Stimulated activated naive CD8-positive, alpha-beta T cell treated with anti-CD3 and anti-CD28 coated beads, Interleukin-15, Interleukin-2, amounts not matched to agents 100 ng/mL and 50 ng/mL, for 24 hours (primary cell): ENCODE data around the gene SPATA9.

Experiments used
- H3K27ac Mint-ChIP-seq: one replicate; pipeline ENCODE4 v1.8.0; 2021; ENCODE audit warnings: mild to moderate bottlenecking, mixed read lengths
- H3K27me3 Mint-ChIP-seq: one replicate; pipeline ENCODE4 v1.8.0; 2021; ENCODE audit warnings: mixed read lengths
- H3K36me3 Mint-ChIP-seq: one replicate; pipeline ENCODE4 v1.8.0; 2021; ENCODE audit warnings: low read depth, mixed read lengths
- H3K4me1 Mint-ChIP-seq: one replicate; pipeline ENCODE4 v1.8.0; 2021; ENCODE audit warnings: low read depth, mixed read lengths
- H3K4me3 Mint-ChIP-seq: one replicate; pipeline ENCODE4 v1.8.0; 2021; ENCODE audit warnings: mild to moderate bottlenecking, mixed read lengths
- H3K9me3 Mint-ChIP-seq: one replicate; pipeline ENCODE4 v1.8.0; 2021; ENCODE audit warnings: mixed read lengths

Gene SPATA9, protein sequence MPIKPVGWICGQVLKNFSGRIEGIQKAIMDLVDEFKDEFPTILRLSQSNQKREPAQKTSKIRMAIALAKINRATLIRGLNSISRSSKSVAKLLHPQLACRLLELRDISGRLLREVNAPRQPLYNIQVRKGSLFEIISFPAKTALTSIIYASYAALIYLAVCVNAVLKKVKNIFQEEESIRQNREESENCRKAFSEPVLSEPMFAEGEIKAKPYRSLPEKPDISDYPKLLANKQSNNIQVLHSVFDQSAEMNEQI

DNA sequence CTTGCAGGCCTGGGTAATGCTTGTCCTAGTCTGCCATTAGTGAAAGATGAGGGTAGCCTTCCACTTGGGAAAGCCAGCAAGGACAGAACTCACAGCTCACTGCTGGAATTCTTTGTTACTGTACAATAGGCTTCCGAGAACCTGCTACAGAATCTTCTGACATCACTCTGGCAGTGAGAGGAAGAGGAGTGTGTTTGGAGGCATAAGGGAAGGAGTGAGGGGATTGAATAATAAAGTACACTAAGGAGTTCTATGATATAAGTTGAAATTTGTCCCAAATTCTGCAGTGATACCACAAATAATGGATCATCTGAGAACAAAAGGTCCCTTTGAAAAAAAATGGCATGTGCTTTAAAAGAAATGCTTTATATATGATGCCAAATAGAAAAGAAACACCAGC lies at the start of gene SPATA9:
SPATA9 (minus strand) TSS at position 101 of the 400 bp plus-strand sequence. CDS start 137 bp downstream, outside the sequence.
- Mint-ChIP-seq H3K27me3 (peaks cover 28% of the 10 kb centered on the region), H3K27ac (no peak within 1 kb of the TSS), H3K4me3 (no peak within 1 kb of the TSS), H3K9me3 (no peaks in the 10 kb centered on the region), H3K4me1 (no peaks in the 10 kb centered on the region), H3K36me3 (no peaks in the 10 kb centered on the region)

DNA sequence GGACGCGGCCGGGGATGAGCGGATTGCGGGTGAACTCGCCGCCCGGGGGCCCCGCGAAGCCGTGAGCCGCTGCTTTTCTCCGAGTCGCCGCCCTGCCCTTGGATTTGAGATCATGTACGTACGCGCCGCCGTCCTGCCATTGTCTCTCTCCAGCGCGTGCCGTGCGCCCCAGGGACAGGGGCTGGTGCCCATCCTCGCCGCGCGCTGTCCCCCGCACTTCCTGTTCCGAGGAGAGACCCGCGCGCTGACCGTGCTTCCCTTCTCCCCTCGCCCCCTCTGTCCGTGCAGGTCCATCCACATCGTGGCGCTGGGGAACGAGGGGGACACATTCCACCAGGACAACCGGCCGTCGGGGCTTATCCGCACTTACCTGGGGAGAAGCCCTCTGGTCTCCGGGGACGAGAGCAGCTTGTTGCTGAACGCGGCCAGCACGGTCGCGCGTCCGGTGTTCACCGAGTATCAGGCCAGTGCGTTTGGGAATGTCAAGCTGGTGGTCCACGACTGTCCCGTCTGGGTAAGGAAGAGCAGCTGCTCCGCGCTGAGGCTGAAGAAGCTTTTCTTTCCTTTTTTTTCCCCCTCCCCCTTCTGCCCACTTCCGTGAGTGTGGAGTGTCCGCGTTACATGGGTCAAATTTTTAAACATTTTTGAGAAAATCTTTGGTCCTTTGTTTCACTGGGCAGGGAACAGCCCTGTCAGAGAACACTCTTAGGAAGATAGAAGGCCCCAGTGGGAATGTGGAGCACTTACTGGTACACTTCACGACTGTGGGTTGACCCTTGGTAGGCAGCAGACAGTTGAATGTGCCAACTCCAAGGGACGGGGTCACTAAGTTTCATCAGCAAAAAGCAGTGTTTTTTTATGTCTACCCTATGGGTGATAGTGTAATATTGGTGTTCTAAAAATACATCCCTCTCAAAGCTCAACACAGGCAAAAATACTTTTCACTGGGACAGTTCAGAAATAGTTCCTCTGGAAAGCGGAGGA lies 49.1 kb upstream of the SPATA9 start:
- Mint-ChIP-seq H3K36me3 (no peaks in the 10 kb centered on the region), H3K27ac (peak overlapping the region; percentile 65), H3K4me1 (peaks cover 35% of the 10 kb centered on the region), H3K4me3 (peak overlapping the region; percentile 82), H3K27me3 (peaks cover 59% of the 10 kb centered on the region), H3K9me3 (no peaks in the 10 kb centered on the region)

DNA sequence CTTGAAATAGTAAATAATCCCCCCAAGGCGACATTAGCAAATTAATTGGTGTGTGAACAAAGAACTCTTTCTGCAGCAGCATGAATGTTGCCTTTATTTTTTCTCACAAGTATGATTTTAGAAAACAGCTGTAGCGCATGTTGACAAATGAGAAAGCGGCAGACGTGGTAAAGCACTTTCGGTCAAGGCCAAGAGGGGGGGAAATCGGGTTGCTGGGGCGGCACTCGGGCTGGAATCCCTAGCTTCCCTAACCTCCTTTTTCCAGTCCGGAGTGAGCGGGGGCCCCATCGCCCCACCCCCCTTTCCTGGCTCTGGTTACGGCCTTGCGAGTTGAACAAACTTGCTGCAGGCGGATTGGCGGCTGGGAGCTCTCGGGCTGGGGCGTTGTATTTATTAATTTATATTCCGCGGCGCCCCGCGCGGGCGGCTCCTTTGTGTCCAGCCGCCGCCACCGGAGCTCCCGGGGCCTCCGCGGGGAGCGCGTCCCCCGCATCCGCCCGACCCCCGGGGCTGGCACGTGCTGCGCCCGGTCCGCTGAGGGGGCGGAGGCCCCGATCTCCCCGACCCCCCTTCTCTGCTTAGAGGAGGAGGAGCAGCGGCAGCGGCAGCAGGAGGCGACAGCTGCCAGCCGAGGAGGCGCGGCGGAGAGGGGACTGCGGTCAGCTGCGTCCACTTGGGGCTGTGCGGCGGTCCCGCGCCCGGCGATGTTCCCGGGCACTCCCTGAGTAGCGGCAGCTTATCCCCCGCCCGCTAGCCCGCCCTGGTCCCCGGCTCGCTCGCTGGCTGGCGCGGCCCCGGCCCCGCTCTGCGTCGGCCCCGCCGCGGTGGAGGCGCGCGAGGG lies 48.2 kb upstream of the SPATA9 start, which contains the start of gene RHOBTB3:
RHOBTB3 (plus strand) TSS at position 607 of the 841 bp plus-strand sequence. CDS start 347 bp downstream, outside the sequence.
- Mint-ChIP-seq H3K9me3 (no peaks in the 10 kb centered on the region), H3K4me3 (peak within 1 kb of the TSS; percentile 82), H3K27me3 (peaks cover 59% of the 10 kb centered on the region), H3K27ac (peak within 1 kb of the TSS; percentile 65), H3K36me3 (no peaks in the 10 kb centered on the region), H3K4me1 (peaks cover 42% of the 10 kb centered on the region)

DNA sequence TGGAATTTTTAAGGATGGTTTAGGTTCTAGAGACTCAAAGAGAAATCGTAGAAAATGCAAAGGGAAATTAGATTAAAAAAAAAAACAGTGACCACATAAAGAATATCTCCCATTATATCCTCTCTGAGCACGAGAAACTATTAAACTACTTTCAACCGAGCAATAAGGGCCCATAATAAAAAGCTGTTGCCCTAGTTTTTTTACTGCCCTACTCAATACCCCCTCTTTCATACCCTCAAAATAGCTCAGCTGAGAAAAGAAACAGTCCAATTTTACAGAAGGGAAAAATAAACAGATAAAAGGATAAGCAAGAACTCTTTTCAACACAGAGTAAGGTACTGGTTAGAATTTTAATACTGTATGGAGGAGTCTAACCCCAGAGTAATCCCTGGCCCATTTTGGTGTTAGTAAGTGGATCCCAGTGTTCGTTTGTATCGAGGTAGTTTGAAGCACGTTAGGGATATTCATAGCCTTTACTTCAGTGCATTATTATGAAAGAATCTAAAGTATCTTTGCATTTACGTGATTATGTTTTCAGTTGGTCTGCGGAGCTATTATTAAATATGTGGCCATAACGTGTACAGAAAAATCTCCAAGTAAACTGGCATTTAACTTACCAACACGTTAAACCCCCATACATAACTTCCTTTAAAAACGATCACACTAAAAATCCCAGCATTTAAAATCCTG lies 47.4 kb upstream of the SPATA9 start:
- Mint-ChIP-seq H3K9me3 (no peaks in the 10 kb centered on the region), H3K36me3 (no peaks in the 10 kb centered on the region), H3K4me3 (peak overlapping the region; percentile 75), H3K27ac (no peak overlapping the region), H3K27me3 (peaks cover 58% of the 10 kb centered on the region), H3K4me1 (peaks cover 42% of the 10 kb centered on the region)

DNA sequence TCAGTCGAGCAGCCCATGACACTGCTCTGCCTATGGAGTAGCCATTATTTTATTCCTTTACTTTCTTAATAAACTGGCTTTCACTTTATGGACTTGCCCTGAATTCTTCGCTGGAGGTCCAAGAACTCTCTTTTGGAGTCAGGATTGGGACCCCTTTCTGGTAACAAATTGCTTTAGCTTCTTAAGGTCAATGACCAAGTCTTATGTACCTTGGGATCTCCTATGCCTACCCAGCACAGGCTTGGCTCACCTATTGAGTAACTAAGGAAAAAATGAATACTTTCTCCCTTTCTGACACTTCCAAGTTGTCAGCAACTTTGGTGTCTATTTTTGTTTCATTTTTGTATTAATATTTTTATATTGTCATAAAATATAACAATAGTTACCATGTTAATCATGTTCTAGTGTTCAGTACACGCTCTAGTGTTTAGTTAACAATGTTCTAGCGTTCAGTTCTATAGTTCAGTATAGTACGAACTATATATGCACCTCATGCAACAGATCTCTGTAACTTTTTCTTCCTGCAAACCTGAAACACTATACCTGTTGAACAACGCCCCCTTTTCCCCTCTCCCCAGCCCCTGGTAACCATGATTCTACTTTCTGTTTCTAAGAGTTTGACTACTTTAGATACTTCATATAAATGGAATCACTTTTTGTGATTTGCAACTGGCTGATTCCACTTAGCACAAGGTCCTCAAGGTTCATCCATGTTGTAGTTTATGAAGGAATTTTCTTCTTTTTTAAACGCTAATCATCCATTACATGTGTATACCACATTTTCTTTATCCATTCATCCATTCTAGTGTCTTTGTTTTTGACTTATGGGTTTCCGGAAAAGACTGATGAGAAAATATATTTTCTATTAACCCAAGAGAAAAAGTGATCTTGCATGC lies 46.6 kb upstream of the SPATA9 start:
- Mint-ChIP-seq H3K4me1 (peaks cover 42% of the 10 kb centered on the region), H3K36me3 (no peaks in the 10 kb centered on the region), H3K27ac (no peak overlapping the region), H3K27me3 (peaks cover 53% of the 10 kb centered on the region), H3K4me3 (no peak overlapping the region), H3K9me3 (no peaks in the 10 kb centered on the region)

DNA sequence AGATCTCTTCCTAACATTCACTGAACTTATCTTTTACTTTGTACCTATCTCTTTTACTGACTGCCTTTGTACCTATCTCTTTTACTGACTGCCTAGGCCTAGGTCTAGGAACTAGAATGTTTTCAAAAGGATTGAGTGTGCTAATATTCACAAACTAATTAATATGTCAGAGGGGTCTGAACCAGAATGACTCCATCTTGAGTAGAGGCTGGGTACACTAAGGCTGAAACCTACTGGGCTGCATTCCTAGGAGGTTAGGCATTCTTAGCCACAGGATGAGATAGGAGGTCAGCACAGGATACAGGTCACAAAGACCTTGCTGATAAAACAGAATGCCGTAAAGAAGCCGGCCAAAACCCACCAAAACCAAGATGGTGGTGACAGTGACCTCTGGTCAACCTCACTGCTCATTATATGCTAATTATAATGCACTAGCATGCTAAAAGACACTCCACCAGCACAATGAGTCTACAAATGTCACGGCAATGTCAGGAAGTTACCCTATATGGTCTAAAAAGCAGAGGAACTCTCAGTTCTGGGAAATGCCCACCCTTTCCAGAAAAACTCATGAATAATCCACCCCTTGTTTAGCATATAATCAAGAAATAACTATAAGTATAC lies 45.8 kb upstream of the SPATA9 start:
- no peak overlapping the region for H3K4me3 Mint-ChIP-seq
- no peaks in the 10 kb centered on the region for H3K9me3 Mint-ChIP-seq
- H3K36me3 Mint-ChIP-seq: no peaks in the 10 kb centered on the region
- peak overlapping the region; percentile 3 for H3K27ac Mint-ChIP-seq
- H3K27me3 Mint-ChIP-seq: peaks cover 47% of the 10 kb centered on the region
- peaks cover 42% of the 10 kb centered on the region for H3K4me1 Mint-ChIP-seq

DNA sequence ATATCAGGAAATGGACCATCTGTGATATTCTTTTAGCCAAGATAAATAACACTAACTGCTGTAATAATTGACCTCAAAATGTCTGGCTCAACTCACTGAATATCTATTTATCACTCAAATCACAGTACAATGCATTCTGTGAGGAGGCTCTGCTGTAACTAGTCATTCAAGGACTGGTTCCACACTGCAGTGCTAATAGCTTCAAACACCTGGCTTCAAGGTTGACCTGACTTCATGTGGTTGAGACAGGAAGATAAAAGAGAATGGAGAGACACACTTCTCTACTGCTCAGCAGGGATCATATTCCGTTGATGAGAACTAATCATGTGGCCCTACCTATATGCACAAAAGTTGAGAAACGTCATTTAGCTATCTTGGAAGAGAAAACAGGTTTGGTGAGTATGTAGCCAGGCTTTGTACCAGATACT lies 45.0 kb upstream of the SPATA9 start:
- peaks cover 38% of the 10 kb centered on the region for H3K27me3 Mint-ChIP-seq
- H3K36me3 Mint-ChIP-seq: no peaks in the 10 kb centered on the region
- H3K9me3 Mint-ChIP-seq: no peaks in the 10 kb centered on the region
- no peak overlapping the region for H3K27ac Mint-ChIP-seq
- peaks cover 42% of the 10 kb centered on the region for H3K4me1 Mint-ChIP-seq
- H3K4me3 Mint-ChIP-seq: no peak overlapping the region

DNA sequence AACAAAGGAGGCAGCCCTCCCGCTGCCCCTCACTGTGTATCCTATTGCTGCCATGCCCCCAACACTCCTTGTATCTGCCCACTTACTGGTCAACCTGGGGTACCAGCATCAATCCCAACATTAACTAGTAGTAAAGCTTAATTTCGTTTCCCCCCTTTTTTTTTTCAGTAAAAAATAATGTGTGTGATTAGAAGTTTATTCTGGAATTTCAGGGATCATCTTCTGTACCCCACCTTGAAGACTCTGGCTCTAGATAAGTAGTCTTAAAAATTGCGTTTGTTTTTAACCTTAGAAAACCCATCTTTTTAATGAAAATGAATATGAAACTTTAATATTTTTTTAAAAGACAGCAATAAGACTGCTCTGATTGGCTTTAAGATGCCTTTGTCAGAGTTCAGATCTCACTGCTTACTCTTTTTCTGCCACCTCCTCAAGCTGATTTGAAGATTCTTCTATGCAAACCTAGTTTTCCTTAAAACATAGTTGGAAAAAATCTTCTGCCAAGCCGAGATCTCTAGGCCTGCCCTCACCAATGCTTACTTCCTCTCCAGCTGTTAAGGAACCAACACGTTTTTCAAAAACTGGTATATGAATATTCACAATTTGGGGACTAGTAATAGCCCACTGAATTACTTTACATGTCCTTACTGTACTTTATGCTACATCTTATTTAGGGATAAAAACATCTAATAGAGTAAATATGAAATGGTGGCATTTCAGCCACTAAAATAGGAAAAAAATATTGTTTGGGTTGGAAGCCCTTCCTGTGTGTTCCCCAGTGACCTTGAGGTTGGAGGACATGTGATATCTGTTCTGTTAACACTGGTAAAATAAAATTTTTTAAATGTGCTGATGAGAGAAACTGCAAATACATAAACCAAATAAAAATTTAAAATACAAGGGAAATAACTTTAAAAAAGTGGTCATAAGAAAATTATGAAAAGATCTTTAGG lies 44.3 kb upstream of the SPATA9 start:
- Mint-ChIP-seq H3K9me3 (no peaks in the 10 kb centered on the region), H3K27me3 (peaks cover 31% of the 10 kb centered on the region), H3K4me1 (peaks cover 39% of the 10 kb centered on the region), H3K27ac (no peak overlapping the region), H3K4me3 (no peak overlapping the region), H3K36me3 (no peaks in the 10 kb centered on the region)

DNA sequence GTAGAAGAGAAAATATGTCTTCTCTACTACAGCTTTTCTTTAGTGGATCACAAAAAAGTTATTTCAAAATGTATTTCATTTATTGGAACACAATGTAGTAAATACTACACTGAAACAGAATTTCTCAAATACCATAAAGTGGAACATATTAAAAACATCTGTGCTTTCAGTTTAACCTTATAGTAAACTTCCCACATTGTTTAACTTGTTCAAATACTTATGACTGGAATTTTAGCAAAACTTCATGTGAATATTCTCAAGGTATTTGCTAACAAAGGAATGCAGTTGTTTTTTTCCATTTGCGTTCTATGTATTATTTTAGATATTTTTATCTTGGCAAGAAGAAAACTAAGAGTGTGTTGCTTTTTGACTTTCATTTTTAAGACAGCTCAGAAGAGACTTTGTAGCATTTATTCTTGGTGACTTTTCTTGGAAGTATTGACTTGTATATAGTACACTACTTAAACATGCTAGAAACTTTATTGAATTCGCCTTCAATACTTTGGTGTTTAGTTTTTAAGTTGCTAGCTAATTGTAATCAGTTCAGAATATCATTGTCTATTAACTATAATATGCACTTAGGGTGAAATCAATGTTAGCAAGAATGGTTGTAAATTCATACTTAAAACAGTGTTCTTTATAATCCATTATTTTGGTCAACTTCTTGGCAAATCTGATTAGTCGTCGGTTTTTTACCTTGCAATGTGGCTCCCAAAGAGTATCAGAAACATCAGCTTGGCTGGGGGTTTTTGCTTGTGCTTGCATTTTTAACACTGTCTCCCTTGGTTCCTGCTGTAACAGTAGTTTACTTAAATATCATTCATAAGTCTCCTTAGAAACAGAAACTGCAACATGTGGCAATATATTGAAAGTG lies 43.4 kb upstream of the SPATA9 start:
- no peaks in the 10 kb centered on the region for H3K9me3 Mint-ChIP-seq
- no peaks in the 10 kb centered on the region for H3K36me3 Mint-ChIP-seq
- peaks cover 33% of the 10 kb centered on the region for H3K4me1 Mint-ChIP-seq
- no peak overlapping the region for H3K27ac Mint-ChIP-seq
- no peak overlapping the region for H3K4me3 Mint-ChIP-seq
- H3K27me3 Mint-ChIP-seq: peaks cover 30% of the 10 kb centered on the region

DNA sequence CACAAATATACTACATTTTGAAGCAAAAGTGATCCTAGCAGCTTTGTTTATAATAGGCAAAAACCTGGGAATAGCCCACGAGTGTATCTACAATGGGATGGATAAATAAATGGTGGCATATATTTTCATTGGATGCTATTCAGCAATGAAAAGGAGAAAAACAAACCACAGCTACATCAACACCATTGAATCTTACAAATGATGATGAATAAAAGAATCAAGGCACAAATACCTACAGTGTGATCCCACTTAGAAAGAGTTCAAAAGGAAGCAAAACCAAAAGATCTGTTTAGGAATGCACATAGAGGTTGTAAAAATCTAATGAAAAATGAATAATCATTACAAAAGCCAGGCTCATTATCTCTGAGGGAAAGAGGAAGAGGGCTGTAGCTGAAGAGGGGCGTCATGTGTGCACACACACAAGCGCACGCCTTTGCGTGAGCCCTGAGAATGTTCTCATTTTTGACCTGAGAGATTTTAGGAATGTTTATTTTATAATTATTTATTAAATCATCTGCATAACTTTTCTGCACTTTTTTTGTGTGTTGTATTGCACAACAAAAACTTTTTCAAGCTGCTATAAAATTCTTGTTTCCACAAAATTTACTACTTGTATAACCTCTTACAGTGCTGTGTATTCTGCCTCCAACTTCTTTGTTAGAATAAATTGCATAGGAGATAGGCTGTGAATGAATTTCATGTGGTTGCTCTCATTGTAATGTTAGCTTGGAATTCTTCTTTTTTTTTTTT lies 42.5 kb upstream of the SPATA9 start:
- H3K27ac Mint-ChIP-seq: no peak overlapping the region
- H3K9me3 Mint-ChIP-seq: no peaks in the 10 kb centered on the region
- peaks cover 27% of the 10 kb centered on the region for H3K4me1 Mint-ChIP-seq
- H3K36me3 Mint-ChIP-seq: no peaks in the 10 kb centered on the region
- no peak overlapping the region for H3K4me3 Mint-ChIP-seq
- H3K27me3 Mint-ChIP-seq: peaks cover 26% of the 10 kb centered on the region
